K562 (cell line): ENCODE measurements around the gene UPK2. TPM values are rescaled to one million over a fixed set of nuclear protein-coding genes. Genes with fewer than 3 reads are reported as not detected.

Experiments used
- CBFA2T2 ChIP-seq: fragments of 450-650 bp; conservative IDR thresholded peaks from 2 replicates; pipeline ENCODE4 v1.6.1; 2017; ENCODE audit warnings: mild to moderate bottlenecking
- CREB1 ChIP-seq, 2 experiments: sonication (generic) in 1 of 2; formaldehyde crosslinking in 1 of 2; IDR thresholded peaks; 2 replicates each; pipeline versions ENCODE4 v1.6.1 to v1.8.0; 2012 to 2022; ENCODE audit warnings: inconsistent platforms in 1 of 2, mild to moderate bottlenecking in 1 of 2, missing genetic modification reagents in 1 of 2, moderate library complexity in 1 of 2
- CTBP1 ChIP-seq: fragments of 450-650 bp; IDR thresholded peaks from 2 replicates; pipeline ENCODE4 v1.6.1; 2016; ENCODE audit warnings: borderline replicate concordance
- EGR1 ChIP-seq: fragments of 450-650 bp; conservative IDR thresholded peaks from 2 replicates; pipeline ENCODE4 v1.6.1; 2017; ENCODE audit warnings: mild to moderate bottlenecking
- ELF4 ChIP-seq: fragments of 450-650 bp; formaldehyde crosslinking; IDR thresholded peaks from 2 replicates; pipeline ENCODE4 v1.4.0; 2022; ENCODE audit warnings: missing genetic modification characterization
- ETV6 ChIP-seq, 3 experiments: fragments of 150-350 bp in 1 of 3; sonication (generic) in 1 of 3; formaldehyde crosslinking in 1 of 3; IDR thresholded peaks; 2 replicates each; pipeline versions ENCODE4 v1.6.1 to v1.8.0; 2014 to 2022; ENCODE audit warnings: borderline replicate concordance in 2 of 3, low read depth in 2 of 3, antibody characterized with exemption in 1 of 3, low read length in 1 of 3, mild to moderate bottlenecking in 1 of 3, missing genetic modification reagents in 1 of 3
- GABPB2 ChIP-seq: fragments of 250-450 bp; sonication (Bioruptor Pico); conservative IDR thresholded peaks from 2 replicates; pipeline ENCODE4 v1.5.1; 2021; ENCODE audit warnings: mild to moderate bottlenecking
- HDGF ChIP-seq: fragments of 450-650 bp; IDR thresholded peaks from 2 replicates; pipeline ENCODE4 v1.6.1; 2016
- HIVEP1 ChIP-seq: fragments of 250-450 bp; sonication (Bioruptor Pico); IDR thresholded peaks from 2 replicates; pipeline ENCODE4 v1.4.0; 2020; ENCODE audit warnings: mild to moderate bottlenecking
- JUND ChIP-seq, 2 experiments: IDR thresholded peaks; 2 replicates in 1 of 2; 3 replicates in 1 of 2; pipeline ENCODE4 v1.6.1; 2011; ENCODE audit warnings: borderline replicate concordance in 2 of 2, low read depth in 2 of 2, low read length in 2 of 2, improper control_type of control experiment in 1 of 2, missing biosample characterization in 1 of 2, missing genetic modification characterization in 1 of 2, missing genetic modification reagents in 1 of 2
- KLF13 ChIP-seq: fragments of 450-650 bp; IDR thresholded peaks from 2 replicates; pipeline ENCODE4 v1.6.1; 2016; ENCODE audit warnings: missing genetic modification characterization, low read depth, mild to moderate bottlenecking, missing compliant biosample characterization, moderate library complexity, borderline replicate concordance
- MTA3 ChIP-seq: fragments of 450-650 bp; formaldehyde crosslinking; IDR thresholded peaks from 2 replicates; pipeline ENCODE4 v1.6.1; 2017; ENCODE audit warnings: mild to moderate bottlenecking, borderline replicate concordance
- NFXL1 ChIP-seq: fragments of 450-650 bp; formaldehyde crosslinking; IDR thresholded peaks from 2 replicates; pipeline ENCODE4 v1.4.0; 2021; ENCODE audit warnings: mild to moderate bottlenecking
- NR2C2 ChIP-seq, 2 experiments: fragments of 200-800 bp in 1 of 2; sonication (Bioruptor generic) in 1 of 2; sonication (generic) in 1 of 2; formaldehyde crosslinking in 1 of 2; IDR thresholded peaks; 2 replicates each; pipeline versions ENCODE4 v1.6.1 to v1.8.0; 2016 to 2022; ENCODE audit warnings: mild to moderate bottlenecking in 1 of 2, missing compliant biosample characterization in 1 of 2, missing genetic modification characterization in 1 of 2, missing genetic modification reagents in 1 of 2
- RAD51 ChIP-seq: fragments of 450-650 bp; IDR thresholded peaks from 2 replicates; pipeline ENCODE4 v1.7.1; 2016; ENCODE audit warnings: low read depth, mild to moderate bottlenecking, borderline replicate concordance
- SMARCB1 ChIP-seq: IDR thresholded peaks from 2 replicates; pipeline ENCODE4 v1.6.1; 2011; ENCODE audit warnings: improper control_type of control experiment, low read depth; ENCODE audit not compliant: insufficient read length
- ZC3H4 ChIP-seq: sonication (generic); formaldehyde crosslinking; IDR thresholded peaks from 2 replicates; pipeline ENCODE4 v1.9.0; 2021; ENCODE audit warnings: missing genetic modification reagents, borderline replicate concordance
- ZNF644 ChIP-seq: fragments of 200-800 bp; sonication (Bioruptor generic); IDR thresholded peaks from 2 replicates; pipeline ENCODE4 v1.6.1; 2016; ENCODE audit warnings: low read depth, missing genetic modification characterization, missing compliant biosample characterization
- ZNF707 ChIP-seq: fragments of 250-450 bp; sonication (Bioruptor Pico); conservative IDR thresholded peaks from 2 replicates; pipeline ENCODE4 v1.8.0; 2022; ENCODE audit warnings: inconsistent platforms, mild to moderate bottlenecking, moderate library complexity
- polyA plus RNA-seq, 8 experiments: library from polyadenylated mRNA; depleted of rRNA in 4 of 8; stranded (reverse) in 5 of 8; unstranded in 3 of 8; fragments of >200 nt; fragmentation: Nextera tagmentation in 2 of 8; fragmentation: Illumina TruSeq in 1 of 8; extraction: Ambion mirVana in 2 of 8; extraction: Trizol in 1 of 8; gene quantifications; 2 replicates each; pipeline versions ENCODE4 v1.2.1 to v1.2.3, GENCODE V29; 2011 to 2014; ENCODE audit warnings: inconsistent platforms in 1 of 8, missing spikeins in 1 of 8
- total RNA-seq, 7 experiments: library from RNA; depleted of rRNA in 6 of 7; stranded (reverse); fragments of >200 nt in 6 of 7; fragmentation: Illumina TruSeq in 2 of 7; extraction: Trizol in 2 of 7; gene quantifications; 2 replicates each; pipeline versions ENCODE4 v1.2.1 to v1.2.3, GENCODE V29; 2011 to 2021; ENCODE audit warnings: low replicate concordance in 1 of 7
- TF ChIP-seq, protein P1 (sequence below): fragments of 200-400 bp; formaldehyde crosslinking; IDR thresholded peaks from 2 replicates; pipeline ENCODE4 v1.6.1; 2017; ENCODE audit warnings: mild to moderate bottlenecking, low read depth, low read length, moderate library complexity
- TF ChIP-seq, protein P2 (sequence below): fragments of 250-450 bp; sonication (Bioruptor Pico); IDR thresholded peaks from 2 replicates; pipeline ENCODE4 v1.9.0; 2021; ENCODE audit warnings: mild to moderate bottlenecking
- TF ChIP-seq, protein P3 (sequence below): fragments of 450-650 bp; IDR thresholded peaks from 2 replicates; pipeline ENCODE4 v1.6.1; 2016; ENCODE audit warnings: antibody characterized with exemption
- TF ChIP-seq, protein P4 (sequence below): fragments of 450-650 bp; formaldehyde crosslinking; IDR thresholded peaks from 2 replicates; pipeline ENCODE4 v1.4.0; 2020; ENCODE audit warnings: mild to moderate bottlenecking, moderate library complexity

The UPK2 gene
- total and polyA plus RNA-seq, 9 of the 15 experiments (the other 6 are each of a cell fraction or from before 2014, with no cell fraction given): not detected

DNA sequence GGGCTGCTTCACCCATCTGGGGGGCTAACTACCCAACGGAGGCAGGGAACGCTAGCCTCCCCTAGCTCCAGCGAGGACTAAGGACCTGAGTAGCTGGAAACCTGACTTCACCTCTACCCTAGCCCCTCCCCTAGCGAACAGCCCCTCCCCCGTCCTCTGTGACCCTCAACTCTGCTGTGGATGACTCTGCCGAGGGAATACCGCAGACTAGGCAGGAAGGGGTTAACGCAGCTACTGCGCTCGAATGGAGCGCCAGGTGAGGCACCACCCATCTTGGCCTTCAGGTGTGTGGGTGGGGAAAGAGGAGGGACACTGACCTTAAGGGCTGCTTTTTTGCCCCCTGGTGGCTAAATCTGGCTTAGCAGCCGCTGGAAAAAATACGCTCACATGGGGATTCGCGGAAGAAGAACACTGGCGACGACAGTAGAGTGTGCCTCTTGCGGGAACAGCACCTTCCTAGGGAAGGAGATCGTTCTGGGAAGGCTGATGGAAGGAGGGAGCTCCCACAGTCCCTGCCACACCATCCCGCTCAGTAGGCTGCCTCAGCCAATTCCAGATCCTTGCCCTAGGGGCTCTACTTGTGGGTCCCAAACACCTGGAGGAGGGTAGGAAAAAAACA lies 25.9 kb upstream of the UPK2 start (continued):
- TF ChIP-seq, protein P1, sequence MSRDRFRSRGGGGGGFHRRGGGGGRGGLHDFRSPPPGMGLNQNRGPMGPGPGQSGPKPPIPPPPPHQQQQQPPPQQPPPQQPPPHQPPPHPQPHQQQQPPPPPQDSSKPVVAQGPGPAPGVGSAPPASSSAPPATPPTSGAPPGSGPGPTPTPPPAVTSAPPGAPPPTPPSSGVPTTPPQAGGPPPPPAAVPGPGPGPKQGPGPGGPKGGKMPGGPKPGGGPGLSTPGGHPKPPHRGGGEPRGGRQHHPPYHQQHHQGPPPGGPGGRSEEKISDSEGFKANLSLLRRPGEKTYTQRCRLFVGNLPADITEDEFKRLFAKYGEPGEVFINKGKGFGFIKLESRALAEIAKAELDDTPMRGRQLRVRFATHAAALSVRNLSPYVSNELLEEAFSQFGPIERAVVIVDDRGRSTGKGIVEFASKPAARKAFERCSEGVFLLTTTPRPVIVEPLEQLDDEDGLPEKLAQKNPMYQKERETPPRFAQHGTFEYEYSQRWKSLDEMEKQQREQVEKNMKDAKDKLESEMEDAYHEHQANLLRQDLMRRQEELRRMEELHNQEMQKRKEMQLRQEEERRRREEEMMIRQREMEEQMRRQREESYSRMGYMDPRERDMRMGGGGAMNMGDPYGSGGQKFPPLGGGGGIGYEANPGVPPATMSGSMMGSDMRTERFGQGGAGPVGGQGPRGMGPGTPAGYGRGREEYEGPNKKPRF: no peak
- TF ChIP-seq CBFA2T2 (no peak), SMARCB1 (no peak), NR2C2 (CRISPR knock-in tag; IDR thresholded peaks at IDR 0.05) (peak; percentile 67; the same call in 1 of the 2 replicates), NR2C2 (tag; IDR thresholded peaks at IDR 0.05) (peak; percentile 43; the same call in 1 of the 2 replicates), CREB1 (IDR thresholded peaks at IDR 0.05) (0 out of 2 replicates have a peak, but pooled peaks have one; percentile 8), CREB1 (CRISPR knock-in tag; IDR thresholded peaks at IDR 0.05) (no peak), EGR1 (peak; percentile 89), ELF4 (CRISPR knock-in tag) (no peak), ETV6 (IDR thresholded peaks at IDR 0.05; ENCODE audit: borderline replicate concordance in 1 of 2, low read depth in 2 of 2, low read length in 1 of 2) (no peak), ETV6 (CRISPR knock-in tag; IDR thresholded peaks at IDR 0.05; ENCODE audit: borderline replicate concordance) (no peak), JUND (IDR thresholded peaks at IDR 0.05; ENCODE audit: borderline replicate concordance, low read depth, low read length) (no peak), JUND (tag; IDR thresholded peaks at IDR 0.05; ENCODE audit: borderline replicate concordance, low read depth, low read length) (no peak; the same call in 2 of the 3 replicates), MTA3 (no peak), GABPB2 (CRISPR knock-in tag) (no peak), HDGF (no peak), KLF13 (no peak), ZC3H4 (CRISPR knock-in tag) (no peak), RAD51 (no peak), HIVEP1 (CRISPR knock-in tag) (no peak), NFXL1 (CRISPR knock-in tag) (no peak), CTBP1 (peak; percentile 96), ZNF644 (no peak), ZNF707 (no peak)
- TF ChIP-seq, protein P2, sequence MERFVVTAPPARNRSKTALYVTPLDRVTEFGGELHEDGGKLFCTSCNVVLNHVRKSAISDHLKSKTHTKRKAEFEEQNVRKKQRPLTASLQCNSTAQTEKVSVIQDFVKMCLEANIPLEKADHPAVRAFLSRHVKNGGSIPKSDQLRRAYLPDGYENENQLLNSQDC: no peak
- TF ChIP-seq, protein P3, sequence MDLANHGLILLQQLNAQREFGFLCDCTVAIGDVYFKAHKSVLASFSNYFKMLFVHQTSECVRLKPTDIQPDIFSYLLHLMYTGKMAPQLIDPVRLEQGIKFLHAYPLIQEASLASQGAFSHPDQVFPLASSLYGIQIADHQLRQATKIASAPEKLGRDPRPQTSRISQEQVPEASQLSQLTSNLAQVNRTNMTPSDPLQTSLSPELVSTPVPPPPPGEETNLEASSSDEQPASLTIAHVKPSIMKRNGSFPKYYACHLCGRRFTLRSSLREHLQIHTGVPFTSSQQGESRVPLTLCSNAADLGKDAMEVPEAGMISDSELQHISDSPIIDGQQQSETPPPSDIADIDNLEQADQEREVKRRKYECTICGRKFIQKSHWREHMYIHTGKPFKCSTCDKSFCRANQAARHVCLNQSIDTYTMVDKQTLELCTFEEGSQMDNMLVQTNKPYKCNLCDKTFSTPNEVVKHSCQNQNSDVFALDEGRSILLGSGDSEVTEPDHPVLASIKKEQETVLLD: peak; percentile 67
- TF ChIP-seq, protein P4, sequence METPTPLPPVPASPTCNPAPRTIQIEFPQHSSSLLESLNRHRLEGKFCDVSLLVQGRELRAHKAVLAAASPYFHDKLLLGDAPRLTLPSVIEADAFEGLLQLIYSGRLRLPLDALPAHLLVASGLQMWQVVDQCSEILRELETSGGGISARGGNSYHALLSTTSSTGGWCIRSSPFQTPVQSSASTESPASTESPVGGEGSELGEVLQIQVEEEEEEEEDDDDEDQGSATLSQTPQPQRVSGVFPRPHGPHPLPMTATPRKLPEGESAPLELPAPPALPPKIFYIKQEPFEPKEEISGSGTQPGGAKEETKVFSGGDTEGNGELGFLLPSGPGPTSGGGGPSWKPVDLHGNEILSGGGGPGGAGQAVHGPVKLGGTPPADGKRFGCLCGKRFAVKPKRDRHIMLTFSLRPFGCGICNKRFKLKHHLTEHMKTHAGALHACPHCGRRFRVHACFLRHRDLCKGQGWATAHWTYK: no peak
